Left lobe of liver (tissue), 2 donors: Measurements from ENCODE around the gene RIPPLY1. TPM values are rescaled to one million over a fixed set of nuclear protein-coding genes. Genes with fewer than 3 reads are reported as not detected.

Experiments used
- ATAC-seq: fragments of 200-7000 bp; cut with Tn5 transposase; one replicate; pipeline ENCODE4 v1.9.1; 2020; ENCODE audit warnings: mild to moderate bottlenecking, moderate library complexity
- DNase-seq: peaks from one replicate; pipeline ENCODE4 v3.0.0-alpha.2; 2020; ENCODE audit warnings: low spot score
- total RNA-seq: library from RNA; stranded (reverse); gene quantifications from one replicate; pipeline ENCODE4 v1.2.1, GENCODE V29; 2021
- donor health status: DM: no; HTN: no; CAD: no; lungs with moderate emphysema.
- donor health status: DM: no; HTN: yes; CAD: no.

The RIPPLY1 gene
- total RNA-seq, 1 donor from 2014 or later = 0.75 TPM

DNA sequence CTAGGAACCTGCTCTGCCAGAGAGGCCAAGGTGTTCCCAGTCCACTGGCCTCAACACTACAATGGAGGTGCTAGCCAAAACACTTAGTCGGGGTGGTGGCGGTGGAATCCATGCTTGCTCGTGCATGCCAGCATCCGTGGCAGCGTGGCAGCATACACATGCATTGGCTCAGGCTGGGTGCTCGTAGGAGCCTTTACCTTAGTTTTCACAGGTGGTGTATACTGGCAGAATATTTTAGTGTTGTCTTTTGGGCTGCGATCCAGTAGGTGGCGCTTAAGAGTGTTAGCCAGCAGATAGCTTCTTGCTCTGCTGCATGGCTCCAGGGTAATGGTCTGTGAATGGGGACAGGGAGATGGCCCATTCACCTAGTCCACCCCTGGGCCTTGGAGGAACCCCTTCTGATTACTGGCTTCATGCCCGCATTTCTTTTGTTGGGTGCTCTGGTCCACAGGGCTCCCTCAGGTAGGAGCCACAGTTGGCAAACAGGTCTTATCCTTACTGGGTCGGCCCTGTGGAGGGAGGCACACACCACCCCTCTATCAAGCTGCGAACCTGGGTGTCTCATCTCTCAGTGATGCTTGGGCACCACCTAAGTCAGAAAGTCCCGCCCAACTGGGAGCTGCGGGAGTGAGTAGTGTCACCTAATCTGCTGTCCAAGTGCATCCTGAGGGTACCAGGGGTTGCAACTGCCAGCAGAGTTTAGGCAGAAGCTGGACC, 40.0 kb downstream of the RIPPLY1 start:
- ATAC-seq = no peak
- no peak for DNase-seq

Other genes starting within 250 kb of the RIPPLY1 start
- 39.3 TPM for gene RNF128, start 176.6 kb downstream of the RIPPLY1 start, total RNA-seq
- gene TBC1D8B, start 100.7 kb downstream of the RIPPLY1 start, total RNA-seq = 7.7 TPM
- gene CLDN2, start 17.1 kb upstream of the RIPPLY1 start, total RNA-seq = 6.0 TPM
- 8.5 TPM for gene MORC4, start 96.9 kb upstream of the RIPPLY1 start, total RNA-seq
- 8.8 TPM for gene RBM41, start 215.5 kb upstream of the RIPPLY1 start, total RNA-seq